Cardiac septum (tissue), 1 donor: ENCODE results near the gene LPIN1. TPM values are rescaled to one million over a fixed set of nuclear protein-coding genes. Genes with fewer than 3 reads are reported as not detected.

Experiments
- DNase-seq: peaks from one replicate; pipeline ENCODE4 v3.0.0-alpha.2; 2020; ENCODE audit warnings: low spot score
- intact Hi-C: fragments of 100-400 bp; cut with DNase I; formaldehyde crosslinking; loops from one replicate; pipeline ENCODE4 v1.14.0; 2022
- long read RNA-seq: library from polyadenylated mRNA; unstranded; transcript quantifications from one replicate; pipeline ENCODE4 v2.0.0, GENCODE V29; 2021
- total RNA-seq: library from RNA; stranded (reverse); fragmentation: NEBNext Ultra II Directional; extraction: Animal tissue kit (Norgen Biotek cat#: 25700); gene quantifications from one replicate; pipeline ENCODE4 v1.2.1, GENCODE V29; 2021
- donor health status: DM: no; HTN: no; CAD: no.

Gene LPIN1
- total RNA-seq = 27.8 TPM
- long read RNA-seq, full-length matches to known transcripts = 4 of 49 reads
- long read RNA-seq, partial matches to known transcripts = 24 of 49 reads
- long read RNA-seq, other reads (novel, unspliced or antisense) = 21 of 49 reads

GRCh38 chr2:11746376-11746806 is at the start of gene LPIN1:
Gene LPIN1 (plus strand): TSS chr2:11746632. CDS start chr2:11765542, 18,910 bp downstream.
- intact Hi-C loops = loop anchor here (2.0 to 5.0 kb wide), 2 partner anchors 32 to 49 kb away; no protein-coding TSS in a partner anchor
- DNase-seq = peak; percentile 94

- intact Hi-C loops = loop anchor here (5.0 kb wide), 1 partner anchor 51 kb away; the partner anchor contains the start of gene LPIN1
- no peak for DNase-seq
These were observed 49.7 kb upstream of the LPIN1 start for GRCh38 chr2:11696736-11697102.

- intact Hi-C loops = loop anchor here (5.0 kb wide), 1 partner anchor 50 kb away; the partner anchor contains the start of gene LPIN1
- DNase-seq = no peak
These were observed 49.1 kb upstream of the LPIN1 start for GRCh38 chr2:11697103-11697871.

GRCh38 chr2:11698009-11698922 is 48.2 kb upstream of the LPIN1 start:
- intact Hi-C loops = loop anchor here (5.0 kb wide), 1 partner anchor 49 kb away; the partner anchor contains the start of gene LPIN1
- DNase-seq = no peak

GRCh38 chr2:11699686-11700670 is 46.5 kb upstream of the LPIN1 start:
- intact Hi-C loops = loop anchor here (5.0 kb wide), 1 partner anchor 47 kb away; the partner anchor contains the start of gene LPIN1
- no peak for DNase-seq

- intact Hi-C loops = no loop called here
- no peak for DNase-seq
These were observed 45.2 kb upstream of the LPIN1 start for GRCh38 chr2:11701206-11701605.

- DNase-seq = no peak
- intact Hi-C loops = no loop called here
These were observed 44.6 kb upstream of the LPIN1 start for GRCh38 chr2:11701751-11702301.

- intact Hi-C loops = no loop called here
- DNase-seq = no peak
These were observed 43.5 kb upstream of the LPIN1 start for GRCh38 chr2:11702946-11703345.

- no peak for DNase-seq
- intact Hi-C loops = no loop called here
These were observed 42.7 kb upstream of the LPIN1 start for GRCh38 chr2:11703700-11704099.

GRCh38 chr2:11705063-11705462 is 41.4 kb upstream of the LPIN1 start:
- intact Hi-C loops = no loop called here
- DNase-seq = no peak

GRCh38 chr2:11705711-11706110 is 40.7 kb upstream of the LPIN1 start:
- DNase-seq = no peak
- intact Hi-C loops = no loop called here

- no peak for DNase-seq
- intact Hi-C loops = no loop called here
These were observed 38.3 kb upstream of the LPIN1 start for GRCh38 chr2:11708106-11708505.

- DNase-seq = no peak
- intact Hi-C loops = no loop called here
These were observed 37.1 kb upstream of the LPIN1 start for GRCh38 chr2:11709293-11709692.

- intact Hi-C loops = no loop called here
- DNase-seq = no peak
These were observed 36.2 kb upstream of the LPIN1 start for GRCh38 chr2:11710210-11710609.

- no peak for DNase-seq
- intact Hi-C loops = no loop called here
These were observed 35.6 kb upstream of the LPIN1 start for GRCh38 chr2:11710632-11711353.

GRCh38 chr2:11711354-11711716 is 35.1 kb upstream of the LPIN1 start:
- no peak for DNase-seq
- intact Hi-C loops = no loop called here

GRCh38 chr2:11711751-11712150 is 34.7 kb upstream of the LPIN1 start:
- intact Hi-C loops = no loop called here
- no peak for DNase-seq

GRCh38 chr2:11712866-11713265 is 33.6 kb upstream of the LPIN1 start:
- intact Hi-C loops = no loop called here

More at GRCh38 chr2:11712866-11713265, 33.6 kb upstream of the LPIN1 start:
- no peak for DNase-seq
